Astrocyte (in vitro differentiated cells and primary cell): ENCODE measurements around the gene DCLK2. TPM values are rescaled to one million over a fixed set of nuclear protein-coding genes. Genes with fewer than 3 reads are reported as not detected.
"Not testable (repeated sequence)": the region's sequence is repeated elsewhere in the genome, so short reads cannot be mapped to it uniquely, and the experiment has no call there.

Experiments
- DNase-seq: peaks from one replicate; pipeline ENCODE4 v3.0.0-alpha.2; 2010; ENCODE audit warnings: low read depth
- FAIRE-seq: peaks from 2 replicates; lab custom pipeline; 2011; peaks lifted over from hg19 to GRCh38; lab: Jason Lieb, UNC
- H2AFZ ChIP-seq: 2 replicates; pipeline ENCODE4 v1.6.0; 2012; ENCODE audit warnings: low read depth, low read length, inconsistent platforms
- H3K27ac ChIP-seq: 2 replicates; pipeline ENCODE4 v1.5.1; 2011; ENCODE audit warnings: low read depth, low read length, inconsistent platforms
- H3K27me3 ChIP-seq: 2 replicates; pipeline ENCODE4 v1.6.0; 2011; ENCODE audit warnings: low read length, inconsistent platforms; ENCODE audit not compliant: insufficient read depth
- H3K36me3 ChIP-seq: 2 replicates; pipeline ENCODE4 v1.5.1; 2011; ENCODE audit warnings: low read length, inconsistent platforms; ENCODE audit not compliant: insufficient read depth
- H3K4me1 ChIP-seq: 2 replicates; pipeline ENCODE4 v1.5.1; 2011; ENCODE audit warnings: low read length, inconsistent platforms; ENCODE audit not compliant: insufficient read depth
- H3K4me2 ChIP-seq: 2 replicates; pipeline ENCODE4 v1.6.0; 2012; ENCODE audit warnings: low read length, inconsistent platforms
- H3K4me3 ChIP-seq: 2 replicates; pipeline ENCODE4 v1.5.1; 2011; ENCODE audit warnings: low read depth, mild to moderate bottlenecking, low read length, inconsistent platforms; ENCODE audit not compliant: insufficient read depth
- H3K79me2 ChIP-seq: 2 replicates; pipeline ENCODE4 v1.6.0; 2012; ENCODE audit warnings: mild to moderate bottlenecking, low read length, inconsistent platforms; ENCODE audit not compliant: insufficient read depth
- H3K9ac ChIP-seq: 2 replicates; pipeline ENCODE4 v1.6.0; 2012; ENCODE audit warnings: mild to moderate bottlenecking, low read length, inconsistent platforms
- H3K9me3 ChIP-seq: 2 replicates; pipeline ENCODE4 v1.5.1; 2012; ENCODE audit warnings: low read depth, mild to moderate bottlenecking, low read length, inconsistent platforms; ENCODE audit not compliant: insufficient read depth
- H4K20me1 ChIP-seq: 2 replicates; pipeline ENCODE4 v1.6.0; 2012; ENCODE audit warnings: low read length, inconsistent platforms; ENCODE audit not compliant: insufficient read depth
- H3K27ac Mint-ChIP-seq: one replicate; pipeline ENCODE4 v1.8.0; 2021; ENCODE audit warnings: mild to moderate bottlenecking, mixed read lengths; ENCODE audit not compliant: unreplicated experiment
- H3K27me3 Mint-ChIP-seq: one replicate; pipeline ENCODE4 v1.8.0; 2021; ENCODE audit warnings: low read depth, mixed read lengths; ENCODE audit not compliant: unreplicated experiment
- H3K36me3 Mint-ChIP-seq: one replicate; pipeline ENCODE4 v1.8.0; 2021; ENCODE audit warnings: low read depth, mixed read lengths; ENCODE audit not compliant: unreplicated experiment
- H3K4me1 Mint-ChIP-seq: one replicate; pipeline ENCODE4 v1.8.0; 2021; ENCODE audit warnings: low read depth, mixed read lengths; ENCODE audit not compliant: unreplicated experiment
- H3K4me3 Mint-ChIP-seq: one replicate; pipeline ENCODE4 v1.8.0; 2021; ENCODE audit warnings: mild to moderate bottlenecking, moderate library complexity, mixed read lengths; ENCODE audit not compliant: unreplicated experiment
- H3K9me3 Mint-ChIP-seq: one replicate; pipeline ENCODE4 v1.8.0; 2021; ENCODE audit warnings: mild to moderate bottlenecking, mixed read lengths; ENCODE audit not compliant: unreplicated experiment
- EZH2 ChIP-seq: IDR thresholded peaks from 2 replicates; pipeline ENCODE4 v1.6.1; 2012; ENCODE audit warnings: mild to moderate bottlenecking, low read length, inconsistent platforms; ENCODE audit not compliant: insufficient read depth
- total RNA-seq: library from RNA; stranded (reverse); gene quantifications from 2 replicates; pipeline ENCODE4 v1.2.1, GENCODE V29; 2021
- TF ChIP-seq, protein P1 (sequence below): IDR thresholded peaks from 2 replicates; pipeline ENCODE4 v1.5.1; 2011; ENCODE audit warnings: low read depth, mild to moderate bottlenecking, inconsistent platforms, low read length, moderate library complexity; ENCODE audit not compliant: insufficient read depth

DCLK2 gene
- total RNA-seq, 1 donor from 2014 or later = 6.2 TPM

DNA sequence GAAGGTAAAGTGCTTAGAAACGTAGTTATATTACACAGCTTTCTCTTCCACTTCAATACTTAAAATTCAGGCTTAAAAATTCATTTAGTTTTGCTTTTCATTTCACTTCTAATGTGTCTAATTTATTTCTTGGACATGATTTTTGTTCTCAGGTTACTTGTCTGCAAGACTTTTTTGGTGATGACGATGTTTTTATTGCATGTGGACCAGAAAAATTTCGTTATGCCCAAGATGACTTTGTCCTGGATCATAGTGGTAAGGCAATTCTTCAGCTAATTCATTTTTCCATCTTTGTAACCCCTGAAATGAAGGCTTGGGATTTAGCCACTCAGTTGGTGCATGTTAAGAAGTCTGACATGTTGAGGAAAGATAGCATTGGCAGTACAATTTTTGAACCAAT, 114.7 kb downstream of the DCLK2 start:
- Histone ChIP-seq H4K20me1 (no peaks in the 10 kb centered on the region), H2AFZ (no peak overlapping the region), H3K4me1 (no peaks in the 10 kb centered on the region), H3K9ac (no peak overlapping the region), H3K27ac (no peak overlapping the region), H3K4me2 (no peak overlapping the region), H3K79me2 (no peaks in the 10 kb centered on the region), H3K36me3 (no peaks in the 10 kb centered on the region), H3K4me3 (no peak overlapping the region), H3K9me3 (no peaks in the 10 kb centered on the region), H3K27me3 (no peaks in the 10 kb centered on the region)
- no peak for TF ChIP-seq EZH2
- TF ChIP-seq, protein P1, sequence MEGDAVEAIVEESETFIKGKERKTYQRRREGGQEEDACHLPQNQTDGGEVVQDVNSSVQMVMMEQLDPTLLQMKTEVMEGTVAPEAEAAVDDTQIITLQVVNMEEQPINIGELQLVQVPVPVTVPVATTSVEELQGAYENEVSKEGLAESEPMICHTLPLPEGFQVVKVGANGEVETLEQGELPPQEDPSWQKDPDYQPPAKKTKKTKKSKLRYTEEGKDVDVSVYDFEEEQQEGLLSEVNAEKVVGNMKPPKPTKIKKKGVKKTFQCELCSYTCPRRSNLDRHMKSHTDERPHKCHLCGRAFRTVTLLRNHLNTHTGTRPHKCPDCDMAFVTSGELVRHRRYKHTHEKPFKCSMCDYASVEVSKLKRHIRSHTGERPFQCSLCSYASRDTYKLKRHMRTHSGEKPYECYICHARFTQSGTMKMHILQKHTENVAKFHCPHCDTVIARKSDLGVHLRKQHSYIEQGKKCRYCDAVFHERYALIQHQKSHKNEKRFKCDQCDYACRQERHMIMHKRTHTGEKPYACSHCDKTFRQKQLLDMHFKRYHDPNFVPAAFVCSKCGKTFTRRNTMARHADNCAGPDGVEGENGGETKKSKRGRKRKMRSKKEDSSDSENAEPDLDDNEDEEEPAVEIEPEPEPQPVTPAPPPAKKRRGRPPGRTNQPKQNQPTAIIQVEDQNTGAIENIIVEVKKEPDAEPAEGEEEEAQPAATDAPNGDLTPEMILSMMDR = no peak
- Mint-ChIP-seq H3K27ac (no peak overlapping the region), H3K9me3 (no peaks in the 10 kb centered on the region), H3K27me3 (no peaks in the 10 kb centered on the region), H3K36me3 (peaks cover 2% of the 10 kb centered on the region), H3K4me1 (no peaks in the 10 kb centered on the region), H3K4me3 (no peak overlapping the region)
- DNase-seq = no peak
- no peak for FAIRE-seq

DNA sequence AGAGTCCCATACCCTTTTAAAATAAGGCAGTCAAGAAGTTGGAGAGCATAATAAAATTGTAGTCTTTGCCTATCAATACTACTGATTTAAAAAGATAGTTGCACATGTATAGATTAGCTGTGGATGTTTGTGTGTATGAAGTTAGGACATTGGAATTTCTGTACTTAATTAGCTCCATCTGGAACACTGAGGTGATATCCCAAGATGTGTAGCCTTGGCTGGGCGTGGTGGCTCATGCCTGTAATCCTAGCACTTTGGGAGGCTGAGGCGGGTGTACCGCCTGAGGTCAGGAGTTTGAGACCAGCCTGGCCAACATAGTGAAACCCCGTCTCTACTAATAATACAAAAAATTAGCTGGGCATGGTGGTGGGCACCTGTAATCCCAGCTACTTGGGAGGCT, 119.0 kb downstream of the DCLK2 start:
- not testable (repeated sequence) for H3K4me3 Mint-ChIP-seq, FAIRE-seq, H3K79me2 ChIP-seq

DNA sequence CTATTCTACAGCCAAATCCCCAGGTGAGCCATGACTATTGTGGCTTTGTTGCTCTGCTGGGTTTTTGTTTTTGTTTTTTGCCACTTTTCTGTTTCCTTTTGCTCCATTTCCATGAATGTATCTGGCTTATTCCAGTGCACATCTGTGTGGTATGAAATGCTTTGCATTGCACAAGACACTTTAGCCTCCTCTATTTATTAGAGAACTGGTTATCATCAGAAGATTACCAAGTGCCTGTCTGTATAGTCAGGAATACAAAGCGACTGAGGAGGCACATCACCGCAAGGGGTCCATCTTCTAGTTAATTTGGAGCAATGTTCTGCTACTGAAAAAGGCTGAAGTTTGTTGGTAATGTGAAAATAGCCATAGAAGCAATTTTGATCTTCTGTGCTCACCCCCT, 120.8 kb downstream of the DCLK2 start:
- H3K4me2 ChIP-seq = no peak overlapping the region
- no peak overlapping the region for H3K4me3 ChIP-seq
- DNase-seq = no peak
- H3K79me2 ChIP-seq = no peaks in the 10 kb centered on the region
- H3K9me3 ChIP-seq = no peaks in the 10 kb centered on the region
- no peak overlapping the region for H3K4me3 Mint-ChIP-seq
- no peaks in the 10 kb centered on the region for H3K4me1 ChIP-seq
- FAIRE-seq = no peak
- H2AFZ ChIP-seq = no peak overlapping the region
- no peaks in the 10 kb centered on the region for H3K9me3 Mint-ChIP-seq
- no peaks in the 10 kb centered on the region for H3K27me3 ChIP-seq
- H3K36me3 ChIP-seq = no peaks in the 10 kb centered on the region
- H3K36me3 Mint-ChIP-seq = no peaks in the 10 kb centered on the region
- H3K27me3 Mint-ChIP-seq = no peaks in the 10 kb centered on the region
- H3K27ac ChIP-seq = no peak overlapping the region
- H3K9ac ChIP-seq = no peak overlapping the region
- no peaks in the 10 kb centered on the region for H4K20me1 ChIP-seq
- H3K4me1 Mint-ChIP-seq = no peaks in the 10 kb centered on the region
- H3K27ac Mint-ChIP-seq = no peak overlapping the region
- TF ChIP-seq, protein P1 = no peak
- TF ChIP-seq EZH2 = no peak

More for the DNA sequence above, 119.0 kb downstream of the DCLK2 start:
- H3K9ac ChIP-seq, H3K4me1 ChIP-seq, H2AFZ ChIP-seq, H3K9me3 Mint-ChIP-seq, H3K4me1 Mint-ChIP-seq, H3K4me3 ChIP-seq, H3K4me2 ChIP-seq, H3K36me3 Mint-ChIP-seq, H3K9me3 ChIP-seq, H3K27ac ChIP-seq, DNase-seq, H3K27ac Mint-ChIP-seq, H3K36me3 ChIP-seq, H3K27me3 Mint-ChIP-seq, H3K27me3 ChIP-seq, H4K20me1 ChIP-seq: not testable (repeated sequence)
